BLaER1 (cell line): ENCODE data around the gene GBP4.

Experiments used
- H3K27ac ChIP-seq: shearing (Covaris generic); formaldehyde crosslinking; 2 replicates; pipeline ENCODE4 v1.8.1; 2022
- H3K27me3 ChIP-seq: shearing (Covaris generic); formaldehyde crosslinking; 2 replicates; pipeline ENCODE4 v1.8.1; 2022
- H3K36me3 ChIP-seq: shearing (Covaris generic); formaldehyde crosslinking; 2 replicates; pipeline ENCODE4 v1.8.1; 2022
- H3K4me1 ChIP-seq: shearing (Covaris generic); formaldehyde crosslinking; 2 replicates; pipeline ENCODE4 v1.8.1; 2022
- H3K4me2 ChIP-seq: shearing (Covaris generic); formaldehyde crosslinking; 2 replicates; pipeline ENCODE4 v1.8.1; 2022
- H3K4me3 ChIP-seq: shearing (Covaris generic); formaldehyde crosslinking; 2 replicates; pipeline ENCODE4 v1.8.1; 2022
- H3K9ac ChIP-seq: shearing (Covaris generic); formaldehyde crosslinking; 2 replicates; pipeline ENCODE4 v1.8.1; 2022
- H3K9me3 ChIP-seq: shearing (Covaris generic); formaldehyde crosslinking; 2 replicates; pipeline ENCODE4 v1.8.1; 2022
- H4K20me1 ChIP-seq: shearing (Covaris generic); formaldehyde crosslinking; 2 replicates; pipeline ENCODE4 v1.8.1; 2022
- Cebpa-rat ChIP-seq: shearing (Covaris generic); IDR thresholded peaks from 2 replicates; pipeline ENCODE4 v1.8.1; 2022

GBP4 gene

DNA sequence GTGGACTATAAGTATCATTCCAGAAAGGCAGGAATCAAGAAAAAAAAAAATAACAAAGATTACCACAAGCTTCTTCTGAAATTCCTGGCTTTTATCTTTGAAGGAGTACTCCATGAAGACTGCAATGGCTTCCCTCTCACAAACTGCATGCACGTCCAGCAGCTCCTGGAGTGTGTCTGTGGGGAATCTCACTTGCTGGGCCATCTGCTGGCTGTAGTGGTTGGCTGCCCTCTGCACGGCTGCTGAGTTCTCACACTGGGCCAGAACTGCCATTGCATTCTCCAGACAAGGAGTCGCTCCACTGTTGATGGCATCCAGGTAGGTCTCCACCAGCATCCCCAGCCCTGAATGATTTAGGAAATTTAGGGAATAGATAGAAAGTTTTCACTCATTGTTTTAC lies 49.5 kb downstream of the GBP4 start:
- Histone ChIP-seq H3K4me3 (no peak overlapping the region), H4K20me1 (no peaks in the 10 kb centered on the region), H3K27ac (no peak overlapping the region), H3K36me3 (no peaks in the 10 kb centered on the region), H3K4me2 (no peak overlapping the region), H3K9ac (no peak overlapping the region), H3K4me1 (peaks cover 8% of the 10 kb centered on the region; the same call in 1 of the 2 replicates), H3K9me3 (no peaks in the 10 kb centered on the region), H3K27me3 (no peaks in the 10 kb centered on the region)
- TF ChIP-seq Cebpa-rat: no peak

DNA sequence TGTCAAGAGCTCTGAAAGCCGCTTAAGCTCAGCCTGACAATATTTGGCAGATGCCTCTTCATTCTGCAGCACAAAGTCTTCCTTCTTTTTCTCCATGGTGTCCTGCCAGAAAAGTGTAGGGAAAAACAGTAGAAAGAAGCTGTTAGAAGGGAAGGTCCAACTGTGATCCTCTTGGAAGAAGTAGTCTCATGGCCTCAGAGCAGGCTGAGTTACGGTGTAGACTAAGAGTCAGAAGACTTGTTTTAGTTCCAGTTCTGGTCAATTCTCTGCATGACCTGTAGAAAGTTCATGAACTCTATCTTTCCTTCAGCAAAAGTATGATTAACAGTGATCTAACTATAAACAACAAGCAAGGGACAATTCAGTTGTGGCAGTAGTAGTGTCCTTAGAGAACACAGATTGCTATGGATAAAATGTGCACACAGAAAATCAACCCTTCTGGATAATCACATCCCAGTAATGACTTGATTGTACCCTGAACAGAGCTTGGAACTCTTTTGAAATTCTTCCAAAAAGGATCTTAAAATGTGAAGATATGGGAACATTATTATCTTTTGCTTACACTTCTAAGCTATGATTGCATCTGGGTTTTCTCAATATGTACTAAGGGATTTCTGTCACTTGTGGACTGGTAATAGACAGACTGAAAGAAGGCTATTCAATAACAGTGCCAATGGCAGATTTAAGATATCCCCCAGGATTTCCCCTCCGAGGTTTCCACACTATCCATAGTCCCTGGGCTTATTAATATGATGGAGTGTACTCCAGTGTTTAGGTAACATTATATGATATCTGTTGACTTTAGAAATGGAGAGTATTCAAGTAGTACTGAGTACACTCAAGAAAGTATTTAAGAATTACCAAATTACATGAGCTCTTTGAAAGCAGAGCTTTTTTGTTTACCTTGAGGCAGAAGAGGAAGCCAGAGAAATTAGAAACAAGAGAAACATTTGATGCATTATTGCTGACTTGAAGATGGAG lies 50.8 kb downstream of the GBP4 start:
- no peaks in the 10 kb centered on the region for H3K9me3 ChIP-seq
- no peak for TF ChIP-seq Cebpa-rat
- H3K9ac ChIP-seq: no peak overlapping the region
- no peak overlapping the region for H3K4me2 ChIP-seq
- H3K4me3 ChIP-seq: no peak overlapping the region
- H3K27ac ChIP-seq: no peak overlapping the region
- no peaks in the 10 kb centered on the region for H3K36me3 ChIP-seq
- H3K27me3 ChIP-seq: no peaks in the 10 kb centered on the region
- no peaks in the 10 kb centered on the region for H4K20me1 ChIP-seq
- H3K4me1 ChIP-seq: peaks cover 8% of the 10 kb centered on the region; the same call in 1 of the 2 replicates

DNA sequence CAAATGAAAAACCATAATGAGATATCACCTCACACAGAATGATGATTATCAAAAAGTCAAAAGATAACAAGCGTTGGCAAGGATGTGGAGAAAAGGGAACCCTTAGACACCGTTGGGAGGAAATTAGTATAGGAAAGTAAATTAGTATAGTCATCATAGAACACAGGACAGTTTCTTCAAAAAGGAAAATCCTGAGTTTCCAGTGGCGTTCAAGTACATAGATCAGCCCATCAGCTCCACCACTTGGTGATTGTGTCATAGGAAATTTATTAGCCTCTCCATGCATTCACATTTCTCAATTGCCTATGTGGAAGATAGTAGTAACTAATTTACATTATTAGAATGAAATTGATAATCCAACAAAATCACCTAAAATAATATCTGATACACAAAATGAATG lies 52.0 kb downstream of the GBP4 start:
- H3K9ac ChIP-seq: no peak overlapping the region
- no peaks in the 10 kb centered on the region for H3K9me3 ChIP-seq
- H3K4me1 ChIP-seq: peaks cover 8% of the 10 kb centered on the region; the same call in 1 of the 2 replicates
- no peak overlapping the region for H3K4me2 ChIP-seq
- no peak overlapping the region for H3K27ac ChIP-seq
- H3K27me3 ChIP-seq: no peaks in the 10 kb centered on the region
- no peak overlapping the region for H3K4me3 ChIP-seq
- no peak for TF ChIP-seq Cebpa-rat
- H4K20me1 ChIP-seq: no peaks in the 10 kb centered on the region
- H3K36me3 ChIP-seq: no peaks in the 10 kb centered on the region

DNA sequence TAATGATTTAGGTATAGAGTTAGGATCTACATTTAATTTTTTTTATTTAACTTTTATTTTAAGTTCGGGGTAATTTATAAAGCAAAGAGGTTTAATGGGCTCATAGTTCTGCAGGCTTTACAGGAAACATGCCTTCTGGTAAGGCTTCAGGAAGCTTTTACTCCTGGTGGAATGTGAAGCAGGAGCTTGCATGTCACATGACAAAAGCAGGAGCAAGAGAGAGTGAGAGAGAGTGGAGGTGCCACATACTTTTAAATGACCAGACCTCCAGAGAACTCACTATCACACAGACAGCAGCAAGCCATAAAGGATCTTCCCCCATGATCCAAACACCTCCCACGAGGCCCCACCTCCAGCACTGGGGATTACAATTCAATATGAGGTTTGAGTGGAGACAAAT lies 55.3 kb downstream of the GBP4 start:
- Histone ChIP-seq H3K27ac (no peak overlapping the region), H3K9me3 (no peaks in the 10 kb centered on the region), H3K4me1 (peaks cover 8% of the 10 kb centered on the region; the same call in 1 of the 2 replicates), H4K20me1 (no peaks in the 10 kb centered on the region), H3K9ac (no peak overlapping the region), H3K4me2 (no peak overlapping the region), H3K36me3 (no peaks in the 10 kb centered on the region), H3K4me3 (no peak overlapping the region), H3K27me3 (no peaks in the 10 kb centered on the region)
- no peak for TF ChIP-seq Cebpa-rat

DNA sequence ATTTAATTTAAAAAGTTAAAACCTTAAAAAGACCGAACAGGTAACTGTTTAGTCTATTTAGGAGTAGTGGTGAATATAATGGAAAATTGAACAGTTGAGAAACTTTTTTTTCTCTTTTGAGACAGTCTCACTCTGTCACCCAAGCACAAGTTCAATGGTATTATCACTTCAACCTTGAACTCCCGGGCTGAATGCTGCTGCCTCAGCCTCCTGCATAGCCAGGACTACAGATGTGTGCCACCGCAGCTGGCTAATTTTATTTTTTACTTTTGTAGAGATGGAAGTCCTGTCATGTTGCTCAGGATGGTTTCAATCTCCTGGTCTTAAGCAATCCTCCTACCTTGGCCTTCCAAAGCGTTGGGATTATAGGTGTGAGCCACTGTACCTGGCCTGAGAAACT lies 56.6 kb downstream of the GBP4 start:
- H3K36me3 ChIP-seq: no peaks in the 10 kb centered on the region
- no peak overlapping the region for H3K4me2 ChIP-seq
- no peak overlapping the region for H3K27ac ChIP-seq
- no peaks in the 10 kb centered on the region for H3K27me3 ChIP-seq
- H3K9ac ChIP-seq: no peak overlapping the region
- no peak for TF ChIP-seq Cebpa-rat
- H3K4me3 ChIP-seq: no peak overlapping the region
- H4K20me1 ChIP-seq: no peaks in the 10 kb centered on the region
- H3K4me1 ChIP-seq: peaks cover 8% of the 10 kb centered on the region; the same call in 1 of the 2 replicates
- H3K9me3 ChIP-seq: no peaks in the 10 kb centered on the region

DNA sequence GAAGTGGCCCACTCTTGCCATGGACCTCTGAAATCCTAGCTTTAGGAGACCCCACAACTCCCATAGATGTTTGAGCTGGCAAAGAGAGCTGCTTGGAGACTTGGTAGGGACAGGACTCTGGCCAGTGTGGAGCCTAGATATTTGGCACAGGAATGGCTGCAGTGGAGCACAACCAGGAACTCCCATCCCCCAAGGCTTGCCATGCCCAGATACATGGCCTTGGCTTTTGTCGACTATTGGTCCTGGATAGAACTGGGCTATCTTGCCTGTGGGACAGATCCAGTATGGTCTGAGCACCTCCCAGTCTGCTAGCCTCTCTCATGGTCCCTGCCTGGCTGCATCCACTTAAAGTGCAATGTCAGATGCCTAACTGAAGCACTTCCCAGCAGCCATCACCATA lies 65.0 kb downstream of the GBP4 start:
- no peak overlapping the region for H3K9ac ChIP-seq
- no peak for TF ChIP-seq Cebpa-rat

More for the DNA sequence above, 65.0 kb downstream of the GBP4 start:
- H4K20me1 ChIP-seq: no peaks in the 10 kb centered on the region
- no peak overlapping the region for H3K4me2 ChIP-seq
- no peak overlapping the region for H3K4me3 ChIP-seq
- no peak overlapping the region for H3K27ac ChIP-seq
- no peaks in the 10 kb centered on the region for H3K27me3 ChIP-seq
- no peaks in the 10 kb centered on the region for H3K36me3 ChIP-seq
- H3K4me1 ChIP-seq: peaks cover 10% of the 10 kb centered on the region
- H3K9me3 ChIP-seq: no peaks in the 10 kb centered on the region
